ENCODE results near the gene LCTL.
"Not testable (repeated sequence)": the region's sequence is repeated elsewhere in the genome, so short reads cannot be mapped to it uniquely, and the experiment has no call there.

The LCTL gene

DNA sequence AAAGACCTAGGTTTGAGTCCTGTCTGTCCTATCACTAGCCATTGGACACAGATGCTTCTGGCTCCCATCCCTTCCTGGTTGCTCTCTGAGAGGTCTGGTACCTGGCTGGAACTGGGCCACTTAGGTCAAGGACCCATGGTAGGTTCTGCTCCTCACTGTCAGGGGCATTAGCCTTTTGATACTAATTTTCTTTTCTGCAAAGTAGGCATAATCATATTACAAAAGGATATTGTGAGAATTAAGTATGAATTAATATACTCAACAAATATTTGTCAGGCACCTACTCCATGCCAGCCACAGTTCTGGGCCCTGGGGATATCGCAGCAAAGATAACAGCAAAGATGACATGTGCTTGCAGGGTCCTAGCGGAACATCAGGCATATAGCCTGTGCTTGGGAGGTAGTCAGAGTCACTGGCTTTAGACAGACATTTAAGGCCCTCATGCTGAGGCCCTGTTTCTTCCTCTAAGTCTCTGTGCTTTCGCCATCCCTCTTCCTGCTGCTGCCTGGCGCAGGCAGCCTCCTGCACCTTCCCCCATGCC lies 25.6 kb upstream of the LCTL start:
- no peak for DNase-seq

- DNase-seq, result no peak
These were observed 24.6 kb upstream of the LCTL start for GRCh38 chr15:66590435-66590834.

DNA sequence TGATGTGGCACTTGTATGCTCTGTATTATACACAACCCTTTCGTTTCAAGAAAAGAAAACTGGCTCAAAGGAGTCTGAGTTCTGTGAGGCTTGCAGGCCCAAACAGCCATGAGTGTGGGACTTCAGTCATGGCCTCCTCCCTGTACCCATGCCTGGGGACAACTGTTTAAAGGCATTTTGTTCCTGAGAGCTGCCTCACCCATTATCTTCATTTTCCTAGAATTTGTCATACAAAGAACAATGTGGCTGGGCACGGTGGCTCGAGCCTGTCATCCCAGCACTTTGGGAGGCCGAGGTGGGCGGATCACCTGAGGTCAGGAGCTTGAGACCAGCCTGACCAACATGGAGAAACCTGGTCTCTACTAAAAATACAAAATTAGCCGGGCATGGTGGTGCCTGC lies 23.6 kb upstream of the LCTL start:
- not testable (repeated sequence) for DNase-seq

DNA sequence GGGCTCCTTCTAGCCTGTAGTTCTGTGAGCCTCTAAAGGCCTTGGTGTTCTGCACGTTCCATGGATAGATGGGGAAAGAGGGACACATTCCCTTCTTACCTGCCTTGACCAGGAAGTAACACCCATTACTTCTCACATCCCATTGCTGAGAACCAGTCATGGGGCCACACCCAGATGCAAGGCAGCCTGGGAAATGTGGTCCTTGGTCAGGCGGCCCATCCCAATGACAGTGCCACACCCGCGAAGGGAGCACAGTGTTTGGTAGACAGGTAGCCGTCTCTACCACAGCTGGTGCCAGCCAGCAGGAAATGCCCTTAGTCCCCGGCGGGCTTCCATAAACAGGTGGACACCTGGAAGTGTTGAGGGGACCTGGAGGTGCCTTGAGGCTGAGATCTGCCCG lies 23.2 kb upstream of the LCTL start:
- DNase-seq, result no peak

DNA sequence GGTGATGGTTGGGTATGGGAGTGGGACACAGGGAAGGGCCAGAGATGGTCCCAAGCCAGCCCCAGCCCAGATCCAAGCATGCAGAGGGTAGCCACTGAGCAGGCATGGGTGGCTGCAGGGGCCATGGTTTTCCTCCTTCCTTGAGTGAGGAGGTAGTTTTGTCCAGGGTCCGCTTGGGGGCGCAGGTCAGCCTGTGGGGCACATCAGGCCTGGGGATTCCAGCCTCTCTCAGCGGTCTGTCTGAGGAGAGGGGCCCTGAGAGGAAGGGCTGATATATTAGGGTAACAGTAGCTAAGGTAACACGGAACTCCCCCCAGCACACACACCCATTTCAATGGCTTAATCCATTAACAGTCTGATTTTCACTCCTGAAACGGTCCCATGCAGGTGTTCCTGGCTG lies 22.7 kb upstream of the LCTL start:
- DNase-seq, result no peak

DNA sequence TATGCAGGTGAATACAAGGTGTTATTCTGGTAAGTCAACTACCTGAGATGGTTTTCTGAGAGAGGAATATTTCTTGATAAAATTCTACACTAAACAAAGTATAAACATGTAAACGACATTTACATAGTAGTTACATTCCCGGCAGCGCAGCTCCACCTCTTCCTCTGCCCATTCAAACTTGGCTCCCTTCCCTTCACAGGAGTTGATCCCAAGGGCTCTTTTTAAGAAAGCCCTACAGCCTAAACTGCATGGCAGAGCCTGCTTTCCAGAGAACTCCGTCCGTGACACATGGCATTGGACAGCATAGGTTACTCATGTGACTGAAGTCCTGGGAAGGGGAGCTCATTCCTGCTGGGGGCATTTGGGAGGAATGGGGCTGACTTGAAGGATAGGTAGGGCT lies 22.0 kb upstream of the LCTL start:
- DNase-seq, result no peak

GRCh38 chr15:66587020-66587419 lies 21.2 kb upstream of the LCTL start:
- DNase-seq, result no peak

GRCh38 chr15:66586155-66586976 lies 20.6 kb upstream of the LCTL start:
- no peak for DNase-seq

- no peak for DNase-seq
These were observed 16.3 kb upstream of the LCTL start for GRCh38 chr15:66581972-66582537.

DNA sequence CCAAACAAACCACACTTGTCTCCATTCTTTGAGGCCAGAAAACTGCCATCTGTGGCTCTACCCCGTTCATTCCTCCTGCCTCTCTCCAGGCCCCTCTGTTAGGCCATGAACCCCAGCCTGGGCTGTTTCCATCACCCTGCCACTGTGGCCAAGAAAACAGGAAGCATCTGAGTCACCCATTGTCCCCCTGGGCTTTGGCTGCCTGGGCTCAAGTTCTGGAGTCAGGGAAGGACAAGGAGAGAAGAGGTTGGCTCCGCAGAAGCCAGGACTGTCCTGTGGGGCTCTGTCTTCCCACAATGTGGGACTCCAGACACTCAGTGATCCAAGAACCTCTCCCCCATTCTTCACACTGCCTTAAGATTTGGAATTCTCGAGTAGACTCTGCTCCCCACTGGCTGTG lies 14.8 kb upstream of the LCTL start:
- no peak for DNase-seq

- no peak for DNase-seq
These were observed 12.6 kb upstream of the LCTL start for GRCh38 chr15:66578286-66578875.

DNA sequence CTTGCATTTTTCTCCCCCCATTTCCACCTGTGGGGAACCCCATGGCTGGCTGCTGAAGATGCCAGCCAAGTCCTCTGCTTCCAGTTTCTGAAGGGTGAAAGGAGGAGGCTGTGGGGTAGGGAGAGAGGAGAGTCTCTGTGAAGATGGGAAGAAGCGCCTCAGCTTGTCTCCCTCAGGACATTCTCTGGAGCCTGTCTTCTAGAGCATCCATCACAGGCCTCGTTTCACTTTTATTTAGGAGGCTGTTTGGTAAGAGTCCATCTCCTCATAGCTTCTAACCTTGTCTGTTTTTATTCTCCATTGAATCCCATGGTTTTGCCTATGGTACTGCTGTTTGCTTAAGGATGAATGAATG lies 8.8 kb upstream of the LCTL start:
- DNase-seq, result no peak

DNA sequence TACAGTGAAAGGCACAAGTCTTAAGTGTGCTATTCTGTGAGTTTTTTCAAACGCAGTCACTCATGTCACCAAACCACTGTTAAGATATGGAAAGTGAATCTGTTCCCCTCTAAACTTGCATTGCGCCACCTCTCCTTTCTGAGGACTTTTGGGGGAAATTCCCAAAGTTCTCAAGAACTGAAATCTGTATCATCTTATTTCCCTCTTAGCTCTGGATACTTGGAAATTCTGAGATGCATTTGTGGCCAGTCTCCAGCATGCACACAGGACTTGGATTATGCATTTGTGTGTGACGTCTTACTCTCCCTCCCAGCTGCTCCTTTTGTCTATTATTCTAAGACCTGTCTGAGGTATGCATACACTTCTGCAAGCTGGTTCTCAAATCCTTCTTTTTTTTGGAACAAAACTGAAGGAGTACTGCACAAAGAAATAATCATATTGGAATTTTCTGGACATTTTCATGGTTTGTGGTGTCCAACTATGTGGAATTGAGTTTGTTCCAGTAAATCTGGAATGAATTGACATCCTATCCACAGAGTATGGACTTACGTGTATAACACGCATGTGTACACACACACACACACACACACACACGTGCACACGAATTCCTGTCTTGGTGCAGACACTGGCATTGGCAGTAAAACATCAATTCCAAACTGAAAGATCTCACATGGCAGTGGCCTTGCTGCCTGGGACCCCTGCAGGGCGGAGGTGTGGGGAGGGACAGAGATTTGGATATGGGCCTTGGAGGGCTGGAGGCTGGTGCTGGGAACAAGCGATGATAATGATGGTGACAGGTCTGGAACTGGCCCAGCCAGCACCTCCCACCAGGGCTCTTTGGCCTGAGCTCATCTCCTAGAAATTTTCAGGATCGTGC lies 8.2 kb upstream of the LCTL start:
- no peak for DNase-seq

DNA sequence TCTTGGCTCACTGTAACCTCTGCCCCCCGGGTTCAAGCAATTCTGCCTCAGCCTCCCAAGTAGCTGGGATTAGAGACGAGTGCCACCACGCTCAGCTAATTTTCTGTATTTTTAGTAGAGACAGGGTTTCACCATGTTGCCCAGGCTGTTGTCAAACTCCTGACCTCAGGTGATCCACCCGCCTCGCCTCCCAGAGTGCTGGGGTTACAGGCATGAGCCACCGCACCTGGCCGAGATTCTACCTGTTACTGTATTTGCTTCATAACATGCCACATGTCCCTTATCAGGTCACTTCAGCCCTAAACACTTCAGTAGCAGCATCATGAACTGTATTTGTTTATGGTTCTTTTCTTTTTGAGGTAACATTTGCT lies 7.5 kb upstream of the LCTL start:
- no peak for DNase-seq

GRCh38 chr15:66572146-66572545 lies 6.3 kb upstream of the LCTL start:
- no peak for DNase-seq

DNA sequence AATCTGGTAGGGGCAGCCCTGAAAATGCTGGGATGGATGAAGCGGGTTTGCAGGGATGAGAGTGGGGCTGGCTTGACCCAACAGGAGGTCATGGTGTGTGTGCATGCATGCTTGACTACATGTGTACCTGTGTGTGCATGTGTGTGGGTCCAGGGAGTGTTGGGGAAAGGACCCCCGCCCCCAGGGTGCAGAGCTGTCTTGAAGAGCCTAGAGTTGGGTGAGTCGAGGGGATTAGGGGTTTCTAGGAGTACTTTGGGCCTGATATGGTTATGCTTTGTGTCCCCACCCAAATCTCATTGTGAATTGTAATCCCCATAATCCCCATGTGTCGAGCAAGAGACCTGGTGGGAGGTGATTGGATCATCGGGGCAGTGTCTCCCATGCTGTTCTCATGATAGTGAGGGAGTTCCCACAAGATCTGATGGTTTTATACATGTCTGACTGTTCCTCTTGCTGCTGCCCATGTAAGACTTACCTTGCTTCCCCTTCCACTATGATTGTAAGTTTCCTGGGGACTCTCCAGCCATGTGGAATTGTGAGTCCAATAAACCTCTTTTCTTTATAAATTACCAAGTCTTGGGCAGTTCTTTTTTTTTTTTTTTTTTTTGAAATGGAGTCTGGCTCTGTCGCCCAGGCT lies 5.2 kb upstream of the LCTL start:
- DNase-seq, result no peak

DNA sequence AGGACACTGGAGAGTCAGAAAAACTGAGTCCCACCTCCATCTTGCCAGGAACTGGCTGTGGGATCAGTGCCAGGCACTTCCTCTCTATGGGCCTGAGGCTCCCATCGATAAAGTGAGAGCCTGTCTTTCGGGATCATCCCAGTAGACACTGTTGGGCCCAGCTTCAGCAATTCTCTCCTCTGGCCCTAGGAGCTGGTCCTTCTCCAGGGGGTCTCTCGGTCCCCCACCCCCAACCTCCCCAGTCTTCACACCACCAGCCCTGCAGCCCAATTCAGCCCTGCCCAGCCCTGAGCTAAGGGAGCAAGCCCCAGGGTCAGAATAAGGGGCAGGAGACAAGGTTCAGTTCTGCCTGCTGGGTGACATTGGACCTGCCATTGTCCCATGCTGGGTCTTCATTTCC lies 4.5 kb upstream of the LCTL start:
- DNase-seq, result no peak

- no peak for DNase-seq
These were observed 3.8 kb upstream of the LCTL start for GRCh38 chr15:66569461-66570137.

GRCh38 chr15:66567897-66568296 lies 2.1 kb upstream of the LCTL start:
- no peak for DNase-seq

- peak; percentile 67 for DNase-seq
These were observed 1.2 kb upstream of the LCTL start for GRCh38 chr15:66566963-66567531.

DNA sequence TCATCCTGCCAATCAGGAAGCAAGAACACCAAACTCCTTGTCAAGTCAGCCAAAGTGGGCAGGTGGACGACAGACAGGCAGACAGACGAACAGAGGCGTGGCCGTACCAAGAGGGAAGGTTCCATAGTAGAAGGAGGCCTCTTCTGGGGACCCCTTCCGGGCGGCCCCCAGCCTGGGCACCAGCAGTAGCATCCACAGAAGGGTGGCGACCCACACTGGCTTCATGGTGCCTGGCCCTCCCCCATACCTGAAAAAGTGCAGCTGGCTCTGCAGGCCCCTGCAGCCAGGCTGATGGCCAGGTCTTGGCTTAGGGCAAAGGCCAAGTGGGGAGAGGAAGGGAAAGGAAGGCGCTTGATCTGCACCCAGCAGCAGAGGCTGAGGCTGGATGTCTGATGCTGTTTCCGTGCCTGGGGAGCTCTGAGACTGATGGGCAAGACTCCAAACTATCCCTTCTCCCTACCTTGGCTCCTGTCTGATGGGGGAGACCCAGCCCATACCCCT lies 607 bp downstream of the LCTL start:
- DNase-seq, result no peak
